ENCODE measurements around the gene PLD5.
"Not testable (repeated sequence)": the region's sequence is repeated elsewhere in the genome, so short reads cannot be mapped to it uniquely, and the experiment has no call there.

Gene PLD5

DNA sequence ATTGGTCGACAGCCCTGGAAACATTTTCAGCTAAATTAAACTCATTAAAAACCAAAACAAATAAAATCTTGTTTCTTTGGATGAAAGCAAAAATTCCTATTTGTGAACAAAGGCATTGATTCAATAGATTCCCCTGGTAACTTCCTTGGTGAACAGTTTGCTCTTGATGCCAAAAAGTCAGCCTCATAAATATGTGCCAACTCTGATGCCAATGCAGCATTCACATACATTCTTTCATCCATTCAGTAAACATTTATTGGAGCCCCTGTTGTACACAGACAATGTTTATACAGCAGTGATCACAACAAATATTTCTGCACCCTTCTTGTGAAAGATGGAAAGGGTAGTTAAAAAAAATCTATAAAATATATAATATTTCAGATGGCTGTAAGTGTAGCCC is 107.8 kb downstream of the PLD5 start:
- FAIRE-seq: no peak

DNA sequence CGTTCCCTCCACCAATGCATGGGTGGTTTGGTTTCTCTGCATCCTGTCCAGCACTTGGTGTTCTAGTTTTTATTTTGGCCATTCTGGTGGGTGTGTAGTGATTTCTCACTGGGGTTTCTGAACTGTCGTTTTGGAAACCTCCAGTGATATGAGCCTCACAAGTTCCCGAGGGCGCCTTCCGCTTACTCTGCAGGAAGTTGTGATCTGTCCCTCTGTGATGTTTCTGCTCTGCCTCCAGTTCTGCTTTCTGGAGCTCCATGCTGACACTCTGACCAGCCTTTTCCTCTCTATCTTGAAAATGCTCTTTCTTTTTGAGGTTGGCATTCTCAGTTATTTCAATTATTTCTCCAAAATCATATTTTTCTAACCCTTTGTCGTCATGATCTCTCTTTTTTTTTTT is 111.6 kb downstream of the PLD5 start:
- no peak for FAIRE-seq

- no peak for FAIRE-seq
These were observed 112.6 kb downstream of the PLD5 start for GRCh38 chr1:242411901-242412300.

DNA sequence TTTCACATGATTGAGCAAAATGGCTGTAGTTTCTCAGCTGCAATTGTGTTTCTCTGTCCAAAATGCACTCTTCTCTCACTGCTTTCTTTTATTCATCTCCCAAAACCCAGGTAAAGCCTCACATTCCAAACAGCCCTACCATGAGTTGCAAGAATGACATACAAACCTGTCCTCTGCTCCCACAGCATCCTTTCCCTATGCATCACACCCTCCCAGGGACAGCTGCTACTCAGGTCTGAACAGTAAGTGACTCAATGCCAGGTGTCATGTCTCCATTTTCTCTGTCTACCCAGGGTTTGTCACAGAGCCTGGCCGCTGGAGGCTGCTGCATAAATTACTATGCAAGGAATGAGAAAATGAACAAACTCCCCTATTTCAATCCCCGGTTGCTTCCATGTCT is 118.5 kb downstream of the PLD5 start:
- no peak for FAIRE-seq

DNA sequence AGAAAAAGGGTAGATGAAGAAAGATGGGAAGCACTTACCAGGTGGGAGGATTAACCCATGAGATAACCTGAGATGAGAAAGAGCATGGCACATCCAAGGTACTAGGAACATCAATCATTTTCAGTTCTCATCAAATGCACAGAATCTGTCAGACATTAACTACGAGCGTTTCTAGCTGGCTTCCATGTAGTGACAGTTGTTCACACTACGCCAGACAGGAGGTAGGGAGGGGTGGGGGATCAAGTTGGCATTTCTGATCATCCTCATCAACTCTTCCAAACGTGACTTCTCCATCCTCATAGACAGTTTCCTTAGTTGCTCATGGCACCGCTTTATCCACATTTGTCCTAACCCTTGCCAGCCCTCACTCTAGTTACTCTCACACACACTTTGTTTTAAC is 120.2 kb downstream of the PLD5 start:
- no peak for FAIRE-seq

- FAIRE-seq: no peak
These were observed 121.5 kb downstream of the PLD5 start for GRCh38 chr1:242402956-242403355.

GRCh38 chr1:242401937-242402336 is 122.6 kb downstream of the PLD5 start:
- no peak for FAIRE-seq

DNA sequence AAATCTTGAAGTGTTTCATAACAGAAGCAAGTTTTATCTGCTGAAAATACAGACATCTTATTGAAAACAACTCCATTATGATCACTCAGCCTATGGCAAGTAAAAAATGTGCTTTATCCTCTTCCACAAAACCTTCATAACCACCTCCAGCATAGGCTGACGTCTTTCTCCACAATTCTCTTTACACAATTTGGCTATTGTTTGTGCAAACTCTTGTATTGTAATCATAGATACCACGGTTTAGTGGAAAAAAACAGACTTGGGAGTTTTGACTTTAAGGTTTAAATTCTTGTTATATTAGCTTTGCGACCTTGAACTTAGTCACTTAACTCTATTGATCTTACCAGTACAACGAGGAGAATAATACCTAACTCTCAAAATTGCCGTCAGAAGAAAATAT is 126.1 kb downstream of the PLD5 start:
- FAIRE-seq: no peak

- FAIRE-seq: no peak
These were observed 132.6 kb downstream of the PLD5 start for GRCh38 chr1:242391896-242392295.

DNA sequence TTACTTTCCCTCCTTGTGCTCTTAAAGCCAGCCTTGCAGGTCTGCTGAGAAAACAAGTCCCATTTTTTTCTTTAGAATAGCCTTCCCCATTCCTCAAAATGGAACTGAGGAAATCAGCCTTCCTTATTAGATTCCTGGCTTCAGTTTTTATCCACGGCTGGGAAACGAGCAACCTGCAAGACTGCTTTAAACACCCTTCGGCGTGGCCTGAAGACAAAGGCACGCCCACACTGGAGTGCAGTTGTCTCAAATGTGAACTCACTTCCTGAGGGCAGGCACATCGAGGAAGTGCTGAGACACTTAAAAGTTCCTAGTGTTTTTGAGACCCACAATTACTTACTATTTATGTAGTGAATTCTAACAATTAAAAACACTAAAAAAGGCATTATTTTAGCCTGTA is 148.4 kb downstream of the PLD5 start:
- not testable (repeated sequence) for FAIRE-seq

- not testable (repeated sequence) for FAIRE-seq
These were observed 174.1 kb downstream of the PLD5 start for GRCh38 chr1:242350446-242350845.

DNA sequence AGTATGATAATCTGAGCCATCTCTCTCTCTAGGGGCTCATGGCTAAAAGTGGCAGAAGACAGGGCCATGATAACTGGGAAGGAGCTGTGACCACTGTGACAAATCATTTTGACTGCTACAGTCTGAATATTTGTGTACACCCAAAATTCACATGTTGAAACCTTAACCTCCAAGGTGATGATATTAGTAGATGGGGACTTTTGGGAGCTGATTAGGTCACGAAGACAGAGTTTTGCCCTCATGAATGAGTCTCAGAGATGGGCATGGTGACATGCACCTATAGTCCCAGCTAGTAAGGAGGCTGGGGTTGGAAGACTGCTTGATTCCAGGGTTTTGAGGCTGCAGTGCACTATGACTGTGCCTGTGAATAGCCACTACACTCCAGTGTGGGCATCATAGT is 174.9 kb downstream of the PLD5 start:
- FAIRE-seq: no peak

DNA sequence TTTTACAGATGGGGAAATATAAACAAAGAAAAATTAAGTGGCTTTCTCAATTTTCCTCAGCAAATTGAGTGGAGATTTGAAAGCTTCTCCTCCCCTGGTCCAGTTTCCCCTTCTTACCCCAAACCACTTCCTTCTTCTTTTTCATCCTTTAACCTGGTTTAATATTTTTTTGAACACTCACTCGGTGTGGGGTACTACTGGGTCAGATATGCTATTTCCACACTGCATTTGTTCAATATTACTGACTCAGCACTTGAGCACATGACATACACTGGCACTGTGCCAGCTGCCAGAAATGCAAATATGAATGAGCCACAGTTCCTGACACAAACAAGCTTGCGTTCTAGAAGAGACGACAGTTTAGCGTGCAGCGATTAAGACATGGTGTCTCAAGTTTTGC is 193.6 kb downstream of the PLD5 start:
- not testable (repeated sequence) for FAIRE-seq

- not testable (repeated sequence) for FAIRE-seq
These were observed 197.1 kb downstream of the PLD5 start for GRCh38 chr1:242327381-242327780.

DNA sequence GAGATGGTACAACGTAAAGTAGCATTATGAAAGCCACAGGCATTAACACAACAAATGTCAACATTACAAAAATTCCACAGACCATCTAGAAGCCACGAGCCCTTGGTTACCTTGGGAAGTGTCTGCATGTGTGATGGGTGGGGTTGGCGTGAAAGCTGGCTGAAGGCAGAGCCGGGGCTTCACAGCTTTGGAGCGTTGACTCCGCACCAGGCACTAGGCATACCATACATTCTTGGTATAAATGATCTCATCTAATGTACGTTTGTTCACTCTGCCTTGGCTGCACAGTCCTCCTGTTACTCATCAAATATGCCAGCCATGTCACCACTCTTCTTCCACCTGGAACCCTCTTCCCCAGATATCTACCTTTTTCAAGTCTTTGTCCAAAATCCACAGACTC is 202.5 kb downstream of the PLD5 start:
- not testable (repeated sequence) for FAIRE-seq

- FAIRE-seq: no peak
These were observed 206.4 kb downstream of the PLD5 start for GRCh38 chr1:242318140-242318539.

- FAIRE-seq: not testable (repeated sequence)
These were observed 209.6 kb downstream of the PLD5 start for GRCh38 chr1:242314865-242315264.

DNA sequence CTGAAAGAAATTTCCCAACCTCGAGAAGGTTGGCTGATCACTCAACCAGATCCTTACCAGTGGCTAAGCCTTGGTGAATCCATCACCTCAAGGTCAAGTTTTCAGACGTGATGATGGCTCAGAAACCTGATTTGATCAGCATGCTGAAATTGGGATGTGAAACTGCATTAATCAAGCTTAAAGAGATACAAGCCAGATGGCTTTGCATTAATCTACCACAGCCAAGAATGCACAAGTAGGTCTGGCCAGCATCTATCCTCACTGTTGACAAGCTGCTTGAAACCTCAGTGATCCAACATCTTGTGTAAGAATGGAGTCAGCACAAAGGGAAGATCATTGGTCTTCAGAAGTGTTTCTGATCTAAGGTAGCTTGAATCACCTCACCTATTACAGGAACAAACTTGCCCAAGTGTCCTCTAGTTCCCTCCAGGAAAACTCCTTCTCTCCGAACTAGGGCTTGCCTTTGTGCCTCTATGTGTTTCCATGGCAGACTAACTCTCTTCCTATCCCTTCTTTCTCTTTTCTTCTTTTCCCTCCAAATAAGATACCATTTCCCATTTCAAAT is 210.3 kb downstream of the PLD5 start:
- FAIRE-seq: not testable (repeated sequence)

- FAIRE-seq: not testable (repeated sequence)
These were observed 215.8 kb downstream of the PLD5 start for GRCh38 chr1:242308681-242309080.

GRCh38 chr1:242293781-242294180 is 230.7 kb downstream of the PLD5 start:
- not testable (repeated sequence) for FAIRE-seq

DNA sequence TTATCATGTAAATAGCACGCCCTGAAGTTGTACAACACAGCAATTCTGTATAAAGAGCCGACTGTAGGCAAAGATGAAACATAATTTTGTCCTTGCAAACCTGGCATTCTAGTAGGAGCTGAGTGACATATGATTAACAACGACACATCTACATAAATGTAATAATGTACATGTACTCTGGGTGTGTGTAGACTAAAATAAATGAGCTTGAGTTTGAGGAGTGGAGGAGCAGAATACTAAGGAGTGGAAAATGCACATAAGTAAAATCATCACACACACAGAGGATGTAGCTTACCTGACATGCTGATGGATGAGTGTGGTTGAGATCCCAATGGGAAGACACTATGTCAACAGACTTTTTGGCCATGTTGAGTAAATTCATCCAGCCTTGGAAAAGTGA is 236.4 kb downstream of the PLD5 start:
- FAIRE-seq: not testable (repeated sequence)

- FAIRE-seq: not testable (repeated sequence)
These were observed 241.6 kb downstream of the PLD5 start for GRCh38 chr1:242282758-242283485.

DNA sequence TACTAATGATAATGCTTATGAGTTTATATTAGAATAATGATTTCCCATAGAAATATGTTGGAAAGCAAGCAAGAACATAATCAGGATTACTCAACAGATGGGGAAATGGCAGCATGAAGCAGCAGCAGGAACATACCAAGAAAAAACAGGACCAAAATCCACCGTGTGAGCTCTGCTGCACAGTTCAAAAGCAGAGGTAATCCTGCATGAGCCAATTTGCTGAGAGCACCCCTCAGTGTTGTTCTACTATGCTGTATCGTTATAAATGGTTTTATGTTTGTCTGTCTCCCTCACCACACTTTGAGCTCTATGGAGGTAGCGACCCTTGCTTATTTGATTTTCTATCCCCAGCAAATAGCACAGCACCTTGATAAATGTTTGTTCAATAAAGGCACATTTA is 246.1 kb downstream of the PLD5 start:
- not testable (repeated sequence) for FAIRE-seq

DNA sequence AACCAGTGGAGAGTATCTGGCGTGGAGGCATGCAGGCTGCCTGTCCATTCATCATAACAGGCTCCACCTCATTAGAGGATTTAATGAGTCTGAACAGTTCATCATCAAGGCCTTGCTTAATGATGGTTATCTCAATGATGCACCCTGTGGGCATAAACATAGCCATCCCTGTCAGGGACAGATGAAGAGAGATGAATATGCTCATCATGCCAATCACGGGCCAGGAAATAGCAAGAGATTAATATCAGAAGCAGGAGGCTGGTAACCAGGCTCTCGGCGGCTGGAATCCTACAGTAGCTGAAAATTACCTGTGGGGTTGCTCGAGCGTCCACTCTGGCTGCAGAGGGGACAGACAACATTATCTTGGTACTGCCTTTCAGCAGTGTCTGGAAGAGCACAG is 247.7 kb downstream of the PLD5 start:
- not testable (repeated sequence) for FAIRE-seq

GRCh38 chr1:242267004-242267403 is 257.5 kb downstream of the PLD5 start:
- FAIRE-seq: not testable (repeated sequence)
